H9 (cell line): ENCODE results near the gene UQCC2. TPM values are rescaled to one million over a fixed set of nuclear protein-coding genes. Genes with fewer than 3 reads are reported as not detected.

Experiments
- DNase-seq: peaks from one replicate; pipeline ENCODE4 v3.0.0-alpha.2; 2017
- H2AFZ ChIP-seq: one replicate; pipeline ENCODE4 v1.6.1; 2013; ENCODE audit warnings: mild to moderate bottlenecking, low read length, control low read depth, moderate library complexity
- H2AK5ac ChIP-seq: 2 replicates; pipeline ENCODE4 v1.6.1; 2013; ENCODE audit warnings: low read length, control low read depth, mixed read lengths; ENCODE audit not compliant: insufficient read length
- H2BK120ac ChIP-seq: one replicate; pipeline ENCODE4 v1.6.1; 2013; ENCODE audit warnings: low read depth, mild to moderate bottlenecking, low read length, control low read depth, inconsistent platforms; ENCODE audit not compliant: poor library complexity, severe bottlenecking
- H2BK12ac ChIP-seq: 2 replicates; pipeline ENCODE4 v1.6.1; 2013; ENCODE audit warnings: low read length, control low read depth, mixed read lengths, low read depth; ENCODE audit not compliant: insufficient read length
- H2BK15ac ChIP-seq: 2 replicates; pipeline ENCODE4 v1.6.1; 2013; ENCODE audit warnings: low read depth, low read length, control low read depth
- H2BK20ac ChIP-seq: one replicate; pipeline ENCODE4 v1.6.1; 2013; ENCODE audit warnings: low read depth, mild to moderate bottlenecking, low read length, control low read depth, inconsistent platforms; ENCODE audit not compliant: poor library complexity, severe bottlenecking
- H2BK5ac ChIP-seq: 2 replicates; pipeline ENCODE4 v1.6.1; 2013; ENCODE audit warnings: low read length, control low read depth, mixed read lengths; ENCODE audit not compliant: insufficient read length
- H3K14ac ChIP-seq: 2 replicates; pipeline ENCODE4 v1.6.1; 2013; ENCODE audit warnings: low read length, control low read depth; ENCODE audit not compliant: insufficient read depth
- H3K18ac ChIP-seq: 2 replicates; pipeline ENCODE4 v1.6.1; 2013; ENCODE audit warnings: low read depth, mild to moderate bottlenecking, mixed read lengths, low read length, control low read depth; ENCODE audit not compliant: insufficient read length
- H3K23ac ChIP-seq: 2 replicates; pipeline ENCODE4 v1.6.1; 2013; ENCODE audit warnings: low read length, control low read depth, mixed read lengths, low read depth; ENCODE audit not compliant: insufficient read length
- H3K23me2 ChIP-seq: 2 replicates; pipeline ENCODE4 v1.6.1; 2013; ENCODE audit warnings: low read depth, mild to moderate bottlenecking, mixed read lengths, low read length, control low read depth; ENCODE audit not compliant: insufficient read length, poor library complexity, severe bottlenecking
- H3K27ac ChIP-seq: 2 replicates; pipeline ENCODE4 v1.5.1; 2013; ENCODE audit warnings: low read length, control low read depth, mixed read lengths, low read depth; ENCODE audit not compliant: insufficient read length
- H3K27me3 ChIP-seq: 2 replicates; pipeline ENCODE4 v1.6.1; 2013; ENCODE audit warnings: low read length, control low read depth, inconsistent platforms; ENCODE audit not compliant: insufficient read depth
- H3K4ac ChIP-seq: 2 replicates; pipeline ENCODE4 v1.6.1; 2013; ENCODE audit warnings: low read depth, mild to moderate bottlenecking, control low read depth, inconsistent platforms, low read length, moderate library complexity
- H3K4me1 ChIP-seq: 2 replicates; pipeline ENCODE4 v1.6.1; 2013; ENCODE audit warnings: low read length, control low read depth, inconsistent platforms; ENCODE audit not compliant: insufficient read depth
- H3K4me2 ChIP-seq: 2 replicates; pipeline ENCODE4 v1.6.1; 2013; ENCODE audit warnings: low read length, control low read depth, mixed read lengths; ENCODE audit not compliant: insufficient read length, insufficient read depth
- H3K56ac ChIP-seq: 2 replicates; pipeline ENCODE4 v1.6.1; 2013; ENCODE audit warnings: low read depth, mild to moderate bottlenecking, mixed read lengths, low read length, control low read depth; ENCODE audit not compliant: insufficient read length
- H3K79me1 ChIP-seq: 2 replicates; pipeline ENCODE4 v1.6.1; 2013; ENCODE audit warnings: low read depth, mild to moderate bottlenecking, moderate library complexity, low read length, control low read depth, inconsistent platforms; ENCODE audit not compliant: insufficient read depth, poor library complexity, severe bottlenecking
- H3K79me2 ChIP-seq: 2 replicates; pipeline ENCODE4 v1.6.1; 2013; ENCODE audit warnings: low read length, control low read depth, inconsistent platforms; ENCODE audit not compliant: insufficient read depth
- H3K9ac ChIP-seq: 2 replicates; pipeline ENCODE4 v1.6.1; 2013; ENCODE audit warnings: low read length, control low read depth, mixed read lengths; ENCODE audit not compliant: insufficient read length; ENCODE audit errors: extremely low read depth
- H3K9me3 ChIP-seq: one replicate; pipeline ENCODE4 v1.6.1; 2013; ENCODE audit warnings: low read depth, low read length, inconsistent platforms; ENCODE audit not compliant: control insufficient read depth
- H3T11ph ChIP-seq: one replicate; pipeline ENCODE4 v1.6.1; 2013; ENCODE audit warnings: mild to moderate bottlenecking, low read length, control low read depth, inconsistent platforms
- H4K20me1 ChIP-seq: one replicate; pipeline ENCODE4 v1.6.1; 2013; ENCODE audit not compliant: control insufficient read depth, insufficient read length, insufficient read depth
- H4K5ac ChIP-seq: 2 replicates; pipeline ENCODE4 v1.6.1; 2013; ENCODE audit warnings: low read depth, mild to moderate bottlenecking, mixed read lengths, low read length, control low read depth; ENCODE audit not compliant: insufficient read length
- H4K8ac ChIP-seq: replicated peaks from 2 replicates; pipeline ENCODE4 v1.6.1; 2013; ENCODE audit warnings: low read length, control low read depth, mixed read lengths, low read depth; ENCODE audit not compliant: insufficient read length
- H4K91ac ChIP-seq: 2 replicates; pipeline ENCODE4 v1.6.1; 2013; ENCODE audit warnings: low read depth, mild to moderate bottlenecking, moderate library complexity, mixed read lengths, low read length, control low read depth; ENCODE audit not compliant: insufficient read length
- H3K27ac Mint-ChIP-seq, 3 experiments: 2 replicates in 2 of 3; 3 replicates in 1 of 3; pipeline ENCODE4 v1.8.0; 2020 to 2021; ENCODE audit warnings: mixed read lengths in 3 of 3, mild to moderate bottlenecking in 1 of 3, moderate library complexity in 1 of 3
- H3K27me3 Mint-ChIP-seq: 2 replicates; pipeline ENCODE4 v1.8.0; 2021; ENCODE audit warnings: low read depth, mild to moderate bottlenecking, moderate library complexity, mixed read lengths
- H3K36me3 Mint-ChIP-seq, 3 experiments: 2 replicates in 2 of 3; 3 replicates in 1 of 3; pipeline ENCODE4 v1.8.0; 2020 to 2021; ENCODE audit warnings: low read depth in 3 of 3, mixed read lengths in 3 of 3; ENCODE audit not compliant: insufficient read depth in 1 of 3
- H3K4me1 Mint-ChIP-seq, 2 experiments: 2 replicates each; pipeline ENCODE4 v1.8.0; 2020; ENCODE audit warnings: mixed read lengths in 2 of 2
- H3K4me3 Mint-ChIP-seq, 2 experiments: 2 replicates in 1 of 2; 3 replicates in 1 of 2; pipeline ENCODE4 v1.8.0; 2020 to 2021; ENCODE audit warnings: mild to moderate bottlenecking in 2 of 2, mixed read lengths in 2 of 2, moderate library complexity in 1 of 2
- H3K9me3 Mint-ChIP-seq, 2 experiments: 2 replicates in 1 of 2; 3 replicates in 1 of 2; pipeline ENCODE4 v1.8.0; 2020; ENCODE audit warnings: mild to moderate bottlenecking in 2 of 2, mixed read lengths in 2 of 2, moderate library complexity in 1 of 2
- WGBS: extraction: QIAGEN DNeasy Blood & Tissue Kit; methylation state at CpG from one replicate; pipeline ENCODE4 v1.1.7; 2013; ENCODE audit warnings: missing lambda C conversion rate, low lambda C conversion rate, mixed read lengths; ENCODE audit not compliant: insufficient read length; ENCODE audit errors: extremely low coverage; 5-methylcytosine and 5-hydroxymethylcytosine counted together
- total RNA-seq: library from RNA; stranded (reverse); gene quantifications from 2 replicates; pipeline ENCODE4 v1.2.1, GENCODE V29; 2021
- TF ChIP-seq, protein P1 (sequence below): fragments of 200-600 bp; sonication (generic); conservative IDR thresholded peaks from 3 replicates; pipeline ENCODE4 v1.8.0; 2021; ENCODE audit warnings: antibody characterized with exemption, mild to moderate bottlenecking

Gene UQCC2
- total RNA-seq, 1 experiment from 2014 or later = 140 TPM

DNA sequence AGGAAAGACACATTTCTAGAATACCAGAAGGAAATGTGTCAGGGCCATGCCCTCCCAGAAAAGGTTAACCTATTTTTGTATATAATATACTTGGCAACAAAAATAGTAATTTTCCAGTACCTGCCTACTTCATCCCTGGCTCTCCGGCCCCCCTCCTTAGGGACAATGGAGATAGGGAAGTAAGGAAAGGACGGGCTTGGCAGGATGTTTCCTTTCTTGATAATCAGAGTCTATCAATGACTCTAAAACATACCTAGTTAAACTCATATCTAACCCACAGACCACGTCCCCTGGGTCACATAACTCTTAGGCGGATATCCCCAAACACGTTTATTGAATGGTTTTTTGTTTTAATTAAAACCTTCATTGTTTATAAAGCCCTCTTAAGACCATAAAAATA is 11.8 kb downstream of the UQCC2 start:
- 0 out of 2 replicates have a peak, but pooled peaks cover 3% of the 10 kb centered on the region for H3K4me1 ChIP-seq
- H3K4me1 Mint-ChIP-seq = peaks cover 14 to 15% of the 10 kb centered on the region in 2 experiments
- H3K56ac ChIP-seq = no peak overlapping the region
- H2AFZ ChIP-seq = no peak overlapping the region
- H3K27ac Mint-ChIP-seq = no peak overlapping the region
- DNase-seq = no peak
- no peak overlapping the region for H2BK12ac ChIP-seq
- H3K27me3 ChIP-seq = no peaks in the 10 kb centered on the region
- no peak overlapping the region for H4K8ac ChIP-seq
- H3K79me2 ChIP-seq = no peaks in the 10 kb centered on the region
- H3K9me3 ChIP-seq = no peaks in the 10 kb centered on the region
- H3K23me2 ChIP-seq = no peaks in the 10 kb centered on the region
- H3K4me2 ChIP-seq = no peak overlapping the region
- TF ChIP-seq, protein P1, sequence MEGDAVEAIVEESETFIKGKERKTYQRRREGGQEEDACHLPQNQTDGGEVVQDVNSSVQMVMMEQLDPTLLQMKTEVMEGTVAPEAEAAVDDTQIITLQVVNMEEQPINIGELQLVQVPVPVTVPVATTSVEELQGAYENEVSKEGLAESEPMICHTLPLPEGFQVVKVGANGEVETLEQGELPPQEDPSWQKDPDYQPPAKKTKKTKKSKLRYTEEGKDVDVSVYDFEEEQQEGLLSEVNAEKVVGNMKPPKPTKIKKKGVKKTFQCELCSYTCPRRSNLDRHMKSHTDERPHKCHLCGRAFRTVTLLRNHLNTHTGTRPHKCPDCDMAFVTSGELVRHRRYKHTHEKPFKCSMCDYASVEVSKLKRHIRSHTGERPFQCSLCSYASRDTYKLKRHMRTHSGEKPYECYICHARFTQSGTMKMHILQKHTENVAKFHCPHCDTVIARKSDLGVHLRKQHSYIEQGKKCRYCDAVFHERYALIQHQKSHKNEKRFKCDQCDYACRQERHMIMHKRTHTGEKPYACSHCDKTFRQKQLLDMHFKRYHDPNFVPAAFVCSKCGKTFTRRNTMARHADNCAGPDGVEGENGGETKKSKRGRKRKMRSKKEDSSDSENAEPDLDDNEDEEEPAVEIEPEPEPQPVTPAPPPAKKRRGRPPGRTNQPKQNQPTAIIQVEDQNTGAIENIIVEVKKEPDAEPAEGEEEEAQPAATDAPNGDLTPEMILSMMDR = no peak
- no peaks in the 10 kb centered on the region for H3K27me3 Mint-ChIP-seq
- H2BK15ac ChIP-seq = no peak overlapping the region
- no CpG with 5 or more reads among the region's 5 CpGs for WGBS
- H2AK5ac ChIP-seq = no peak overlapping the region
- H3K4me3 Mint-ChIP-seq = no peak overlapping the region
- H3K18ac ChIP-seq = no peak overlapping the region
- no peak overlapping the region for H3K14ac ChIP-seq
- H4K20me1 ChIP-seq = no peaks in the 10 kb centered on the region
- H3K27ac ChIP-seq = no peak overlapping the region
- peaks cover 9 to 61% (median 59%) of the 10 kb centered on the region in 3 experiments; a peak in 6 of 7 replicates for H3K36me3 Mint-ChIP-seq
- no peak overlapping the region for H4K5ac ChIP-seq
- H4K91ac ChIP-seq = no peak overlapping the region
- H3K79me1 ChIP-seq = no peaks in the 10 kb centered on the region
- H3T11ph ChIP-seq = no peak overlapping the region
- no peak overlapping the region for H2BK120ac ChIP-seq
- no peak overlapping the region for H2BK20ac ChIP-seq
- no peak overlapping the region for H2BK5ac ChIP-seq
- H3K9ac ChIP-seq = no peak overlapping the region
- H3K4ac ChIP-seq = no peak overlapping the region
- H3K23ac ChIP-seq = no peak overlapping the region
- no peaks in the 10 kb centered on the region for H3K9me3 Mint-ChIP-seq
